Stimulated activated CD8-positive, alpha-beta memory T cell treated with anti-CD3 and anti-CD28 coated beads, Interleukin-7, amount 100 ng/mL, for 24 hours (primary cell): ENCODE measurements around the gene RTN4R.
A peak's percentile ranks its signal among the peaks of the same experiment; 100 is the strongest.

Experiments
- DNase-seq: peaks from one replicate; pipeline ENCODE4 v3.0.0-alpha.2; 2020; ENCODE audit warnings: low read depth

Gene RTN4R

GRCh38 chr22:20214853-20215252 is 53.3 kb downstream of the RTN4R start:
- DNase-seq = no peak

- no peak for DNase-seq
These were observed 54.0 kb downstream of the RTN4R start for GRCh38 chr22:20213833-20214708.

- no peak for DNase-seq
These were observed 55.1 kb downstream of the RTN4R start for GRCh38 chr22:20212754-20213699.

GRCh38 chr22:20211997-20212753 is 55.9 kb downstream of the RTN4R start:
- no peak for DNase-seq

GRCh38 chr22:20211409-20211996 is 56.6 kb downstream of the RTN4R start:
- no peak for DNase-seq

- no peak for DNase-seq
These were observed 57.6 kb downstream of the RTN4R start for GRCh38 chr22:20210473-20211059.

- DNase-seq = no peak
These were observed 58.3 kb downstream of the RTN4R start for GRCh38 chr22:20209761-20210250.

- DNase-seq = no peak
These were observed 59.3 kb downstream of the RTN4R start for GRCh38 chr22:20208713-20209310.

- no peak for DNase-seq
These were observed 60.7 kb downstream of the RTN4R start for GRCh38 chr22:20207277-20208025.

GRCh38 chr22:20206709-20207215 is 61.4 kb downstream of the RTN4R start:
- DNase-seq = no peak

GRCh38 chr22:20205964-20206708 is 62.0 kb downstream of the RTN4R start:
- peak; percentile 48 for DNase-seq

GRCh38 chr22:20205464-20205963 is 62.6 kb downstream of the RTN4R start:
- no peak for DNase-seq

GRCh38 chr22:20204806-20205205 is 63.3 kb downstream of the RTN4R start:
- no peak for DNase-seq

- no peak for DNase-seq
These were observed 63.8 kb downstream of the RTN4R start for GRCh38 chr22:20204311-20204710.

- DNase-seq = no peak
These were observed 64.4 kb downstream of the RTN4R start for GRCh38 chr22:20203552-20204201.

- no peak for DNase-seq
These were observed 65.0 kb downstream of the RTN4R start for GRCh38 chr22:20203142-20203551.

- no peak for DNase-seq
These were observed 66.2 kb downstream of the RTN4R start for GRCh38 chr22:20201837-20202392.

GRCh38 chr22:20199906-20200305 is 68.2 kb downstream of the RTN4R start:
- DNase-seq = no peak
